HG02870 (cell line): Measurements from ENCODE around the gene FHL2.
"Not testable (repeated sequence)": the region's sequence is repeated elsewhere in the genome, so short reads cannot be mapped to it uniquely, and the experiment has no call there.

Experiments used
- ATAC-seq: cut with Tn5 transposase; IDR thresholded peaks from one replicate; pipeline ENCODE4 v1.9.1; 2021; ENCODE audit warnings: mild to moderate bottlenecking, moderate library complexity; ENCODE audit not compliant: unreplicated experiment

FHL2 gene

GRCh38 chr2:105398336-105399206 is at the start of gene FHL2:
Gene FHL2 (minus strand): TSS chr2:105399051. CDS start chr2:105386516, 12,535 bp downstream.
- ATAC-seq: peak; percentile 99

- no peak for ATAC-seq
Measured at GRCh38 chr2:105447476-105447875, 48.6 kb upstream of the FHL2 start.

- ATAC-seq: no peak
Measured at GRCh38 chr2:105446501-105446900, 47.6 kb upstream of the FHL2 start.

- ATAC-seq: no peak
Measured at GRCh38 chr2:105445976-105446375, 47.1 kb upstream of the FHL2 start.

- ATAC-seq: no peak
Measured at GRCh38 chr2:105445498-105445897, 46.6 kb upstream of the FHL2 start.

GRCh38 chr2:105443617-105444598 is 45.1 kb upstream of the FHL2 start:
- ATAC-seq: no peak

GRCh38 chr2:105442721-105443120 is 43.9 kb upstream of the FHL2 start:
- ATAC-seq: no peak

- no peak for ATAC-seq
Measured at GRCh38 chr2:105442056-105442455, 43.2 kb upstream of the FHL2 start.

GRCh38 chr2:105439141-105439540 is 40.3 kb upstream of the FHL2 start:
- ATAC-seq: no peak

- no peak for ATAC-seq
Measured at GRCh38 chr2:105438104-105438929, 39.5 kb upstream of the FHL2 start.

GRCh38 chr2:105437708-105438103 is 38.9 kb upstream of the FHL2 start:
- ATAC-seq: no peak

- no peak for ATAC-seq
Measured at GRCh38 chr2:105432749-105433148, 33.9 kb upstream of the FHL2 start.

GRCh38 chr2:105432044-105432399 is 33.2 kb upstream of the FHL2 start:
- no peak for ATAC-seq

GRCh38 chr2:105431367-105432043 is 32.7 kb upstream of the FHL2 start:
- no peak for ATAC-seq

- ATAC-seq: no peak
Measured at GRCh38 chr2:105428387-105429018, 29.7 kb upstream of the FHL2 start.

- no peak for ATAC-seq
Measured at GRCh38 chr2:105427485-105427884, 28.6 kb upstream of the FHL2 start.

- no peak for ATAC-seq
Measured at GRCh38 chr2:105426626-105427292, 27.9 kb upstream of the FHL2 start.

- ATAC-seq: no peak
Measured at GRCh38 chr2:105425936-105426625, 27.2 kb upstream of the FHL2 start.

- ATAC-seq: not testable (repeated sequence)
Measured at GRCh38 chr2:105424836-105425235, 26.0 kb upstream of the FHL2 start.
